ENCODE data around the gene KRT35.

The KRT35 gene

DNA sequence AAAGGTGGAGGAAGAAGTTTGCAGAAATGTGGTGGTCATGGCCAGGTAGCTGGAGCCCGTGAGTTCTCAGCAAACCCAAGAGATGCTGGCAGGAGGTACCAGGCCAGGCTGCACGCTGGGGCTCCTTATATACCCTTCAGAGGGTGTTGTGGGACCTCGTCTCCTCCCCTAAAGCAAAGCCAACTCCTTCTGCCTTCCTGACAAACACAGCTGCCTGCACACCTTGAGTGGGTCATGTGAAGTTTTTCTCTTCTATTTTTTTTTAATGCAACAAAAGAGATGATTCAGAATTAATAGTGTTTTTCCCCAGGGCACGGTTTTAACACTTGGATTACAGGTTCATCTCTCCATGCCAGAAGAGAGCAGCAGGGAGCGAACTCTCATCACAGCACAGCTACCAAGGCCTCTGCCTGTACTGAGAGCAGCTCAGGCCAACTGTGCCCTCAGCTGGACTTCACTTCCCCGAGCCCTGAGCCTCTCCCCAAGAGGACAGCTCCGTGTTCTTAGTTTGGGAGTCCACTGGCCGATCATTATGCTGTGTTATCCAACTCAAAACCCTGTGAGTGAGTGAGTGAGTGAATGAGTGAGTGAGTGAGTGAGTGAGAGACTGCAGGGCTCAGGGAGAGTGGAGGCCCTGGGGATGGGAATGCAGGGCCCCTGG is 38.0 kb upstream of the KRT35 start, which contains the start of gene KRT15:
Gene KRT15, minus strand, starts transcription at position 102 of the 661 bp plus-strand sequence. Its CDS starts 63 bp downstream, at position 39.
- no peak for DNase-seq (ENCODE audit: insufficient read length, low spot score)
- no peak for FAIRE-seq
- TF ChIP-seq, protein P1, sequence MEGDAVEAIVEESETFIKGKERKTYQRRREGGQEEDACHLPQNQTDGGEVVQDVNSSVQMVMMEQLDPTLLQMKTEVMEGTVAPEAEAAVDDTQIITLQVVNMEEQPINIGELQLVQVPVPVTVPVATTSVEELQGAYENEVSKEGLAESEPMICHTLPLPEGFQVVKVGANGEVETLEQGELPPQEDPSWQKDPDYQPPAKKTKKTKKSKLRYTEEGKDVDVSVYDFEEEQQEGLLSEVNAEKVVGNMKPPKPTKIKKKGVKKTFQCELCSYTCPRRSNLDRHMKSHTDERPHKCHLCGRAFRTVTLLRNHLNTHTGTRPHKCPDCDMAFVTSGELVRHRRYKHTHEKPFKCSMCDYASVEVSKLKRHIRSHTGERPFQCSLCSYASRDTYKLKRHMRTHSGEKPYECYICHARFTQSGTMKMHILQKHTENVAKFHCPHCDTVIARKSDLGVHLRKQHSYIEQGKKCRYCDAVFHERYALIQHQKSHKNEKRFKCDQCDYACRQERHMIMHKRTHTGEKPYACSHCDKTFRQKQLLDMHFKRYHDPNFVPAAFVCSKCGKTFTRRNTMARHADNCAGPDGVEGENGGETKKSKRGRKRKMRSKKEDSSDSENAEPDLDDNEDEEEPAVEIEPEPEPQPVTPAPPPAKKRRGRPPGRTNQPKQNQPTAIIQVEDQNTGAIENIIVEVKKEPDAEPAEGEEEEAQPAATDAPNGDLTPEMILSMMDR (IDR thresholded peaks at IDR 0.05; ENCODE audit: insufficient read depth, missing control alignments): no peak

DNA sequence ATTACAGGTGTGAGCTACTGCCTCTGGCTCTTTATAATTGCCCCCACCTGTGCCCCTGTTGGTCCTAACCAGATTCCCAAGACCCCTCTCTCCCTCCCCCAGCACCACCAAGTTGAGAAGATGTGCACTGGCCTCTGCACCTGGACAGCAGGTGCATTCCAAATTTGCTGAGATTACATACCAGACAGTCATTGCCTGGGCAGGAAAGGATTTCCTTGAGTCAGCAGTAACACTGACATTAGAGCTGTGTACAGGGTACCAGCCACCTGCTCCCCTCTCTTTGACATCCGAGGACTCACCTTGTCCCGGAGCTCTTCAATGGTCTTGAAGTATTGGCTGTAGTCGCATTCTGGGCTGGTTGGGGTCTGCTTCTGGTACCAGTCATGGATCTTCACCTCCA is 37.1 kb upstream of the KRT35 start:
- DNase-seq (ENCODE audit: insufficient read length, low spot score) (no peak), FAIRE-seq (no peak)
- TF ChIP-seq, protein P1 (IDR thresholded peaks at IDR 0.05; ENCODE audit: insufficient read depth, missing control alignments): no peak

DNA sequence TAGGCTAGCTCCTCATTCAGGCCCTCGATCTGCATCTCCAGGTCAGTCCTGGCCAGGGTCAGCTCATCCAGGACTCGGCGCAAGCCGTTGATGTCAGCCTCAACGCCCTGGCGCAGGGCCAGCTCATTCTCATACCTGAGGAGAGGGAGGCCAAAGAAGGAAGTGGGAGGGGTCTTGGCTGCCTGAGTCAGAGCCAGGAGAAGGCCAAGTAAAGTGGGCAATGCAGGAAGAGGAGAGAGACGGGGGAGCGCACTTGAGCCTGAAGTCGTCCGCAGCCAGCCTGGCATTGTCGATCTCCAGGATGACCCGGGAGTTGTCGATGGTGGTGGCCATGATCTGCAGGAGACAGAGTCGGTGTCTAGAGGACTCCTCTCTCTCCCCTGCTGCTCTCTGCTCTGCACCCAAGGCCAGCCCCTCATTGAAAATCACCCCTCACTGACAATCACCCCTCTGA is 35.9 kb upstream of the KRT35 start:
- no peak for FAIRE-seq
- no peak for DNase-seq (ENCODE audit: insufficient read length, low spot score)
- TF ChIP-seq, protein P1 (IDR thresholded peaks at IDR 0.05; ENCODE audit: insufficient read depth, missing control alignments): no peak

DNA sequence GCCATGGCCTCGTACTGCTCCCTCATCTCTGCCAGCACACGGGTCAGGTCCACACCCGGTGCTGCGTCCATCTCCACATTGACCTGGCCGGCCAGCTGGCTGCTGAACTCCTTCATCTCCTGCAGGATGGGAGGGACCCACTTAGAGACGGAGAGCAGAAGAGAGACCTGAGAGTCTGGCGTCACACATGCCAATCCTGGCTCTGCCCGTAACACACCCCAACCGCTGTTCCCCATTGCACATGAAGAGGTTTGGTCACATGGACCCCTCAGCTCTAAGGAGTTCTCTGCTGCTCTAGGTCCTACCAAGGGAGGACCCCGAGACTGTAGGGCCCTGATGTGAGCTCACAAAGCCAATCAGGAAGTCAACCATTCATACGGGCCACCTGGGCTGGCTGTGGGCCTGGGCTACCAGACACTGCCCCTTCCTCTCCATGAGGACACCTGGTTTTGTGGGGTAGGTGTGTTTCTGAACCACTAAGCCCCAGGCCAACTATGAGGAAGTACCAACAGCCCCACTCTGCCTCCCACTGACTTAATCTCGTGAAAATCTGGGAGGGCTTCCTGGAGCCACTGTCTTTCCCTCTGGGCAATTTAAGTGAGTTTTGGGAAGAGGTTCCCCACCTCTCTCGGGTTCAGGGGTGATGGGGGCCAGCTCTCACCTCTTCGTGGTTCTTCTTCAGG is 35.3 kb upstream of the KRT35 start:
- no peak for DNase-seq (ENCODE audit: insufficient read length, low spot score)
- FAIRE-seq: no peak
- TF ChIP-seq, protein P1 (IDR thresholded peaks at IDR 0.05; ENCODE audit: insufficient read depth, missing control alignments): no peak

DNA sequence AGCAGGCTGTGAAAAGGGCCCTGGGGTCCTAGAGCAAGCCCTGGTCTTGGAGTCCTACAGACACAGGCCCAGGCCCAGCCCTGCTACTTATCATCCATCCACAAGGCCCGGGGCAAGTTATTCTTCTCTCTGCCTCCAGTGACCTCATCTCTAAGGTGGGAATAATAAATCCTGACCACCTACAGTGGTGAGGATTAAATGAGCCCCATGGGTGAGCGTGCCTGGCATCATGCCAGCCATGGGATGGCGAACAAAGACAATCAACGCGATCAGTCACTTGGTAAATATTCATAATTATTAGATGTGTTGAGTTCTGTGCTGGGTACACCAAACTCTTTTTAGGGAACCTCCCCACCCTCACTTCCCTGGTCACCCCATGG is 32.2 kb upstream of the KRT35 start:
- DNase-seq (ENCODE audit: insufficient read length, low spot score) (no peak), FAIRE-seq (no peak)
- TF ChIP-seq, protein P1 (IDR thresholded peaks at IDR 0.05; ENCODE audit: insufficient read depth, missing control alignments): no peak

DNA sequence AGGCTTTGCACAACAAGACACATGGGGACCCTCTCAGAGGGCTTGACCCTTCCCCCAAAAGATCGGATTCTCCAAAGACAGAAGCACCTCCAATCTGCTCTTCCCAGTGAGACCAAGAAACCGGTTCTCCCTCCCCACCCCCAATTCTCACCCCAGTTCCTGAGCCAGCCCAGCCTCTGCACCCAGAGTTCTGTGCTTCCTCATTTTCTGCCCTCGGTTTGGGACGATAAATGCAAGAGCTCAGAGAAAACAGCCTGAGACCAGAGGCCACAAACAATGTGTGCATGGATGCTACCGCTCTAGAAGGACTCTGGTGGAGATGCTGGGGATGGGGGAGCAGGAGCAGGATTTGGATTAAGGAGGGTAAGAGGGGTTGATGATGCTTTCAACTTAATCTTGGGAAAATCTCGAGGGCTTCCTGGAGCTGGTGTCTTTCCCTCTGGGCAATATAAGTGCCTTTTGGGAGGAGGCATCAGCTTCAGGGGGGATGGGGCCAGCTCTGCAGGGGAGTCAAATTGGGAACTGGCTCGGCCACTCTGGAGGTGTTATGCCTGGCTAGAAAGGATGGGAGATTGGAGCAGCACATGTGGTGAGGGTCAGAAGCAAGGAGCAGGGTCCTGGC is 31.7 kb upstream of the KRT35 start:
- no peak for DNase-seq (ENCODE audit: insufficient read length, low spot score)
- TF ChIP-seq, protein P1 (IDR thresholded peaks at IDR 0.05; ENCODE audit: insufficient read depth, missing control alignments): no peak
- no peak for FAIRE-seq

Data from D721Med (cell line).